Endothelial cell of umbilical vein (primary cell): ENCODE measurements around the gene MBOAT2. TPM values are rescaled to one million over a fixed set of nuclear protein-coding genes. Genes with fewer than 3 reads are reported as not detected.

Source experiments
- BruUV-seq: library from RNA; stranded (reverse); fragments of 400-500 nt; replicated peaks from 2 replicates; lab custom pipeline; 2021; lab: Mats Ljungman, UMichigan
- CTCF ChIA-PET: fragments of 300-600, 350-600 bp; sonication (Branson Sonifier 250); formaldehyde crosslinking; loops from one replicate; lab custom pipeline; 2021; ENCODE audit warnings: antibody characterized with exemption, inconsistent platforms; lab: Charles Lee
- POLR2A ChIA-PET: fragments of 300-600, 350-600 bp; sonication (Branson Sonifier 250); formaldehyde crosslinking; loops from one replicate; lab custom pipeline; 2021; ENCODE audit warnings: antibody characterized with exemption, inconsistent platforms; lab: Charles Lee
- DNase-seq: peaks from one replicate; pipeline ENCODE4 v3.0.0-alpha.2; 2011; ENCODE audit warnings: low read depth, low spot score
- FAIRE-seq: peaks from 2 replicates; lab custom pipeline; 2011; peaks lifted over from hg19 to GRCh38; lab: Jason Lieb, UNC
- H2AFZ ChIP-seq: 2 replicates; pipeline ENCODE4 v1.6.0; 2012; ENCODE audit warnings: low read depth, low read length, control low read depth, inconsistent platforms
- H3K27ac ChIP-seq: 2 replicates; pipeline ENCODE4 v1.5.1; 2011; ENCODE audit warnings: low read depth, mild to moderate bottlenecking, control low read depth, low read length, moderate library complexity; ENCODE audit not compliant: insufficient read depth
- H3K27me3 ChIP-seq, 2 experiments: 2 replicates each; pipeline versions ENCODE4 v1.6.0 to v1.6.1; 2011; ENCODE audit warnings: low read length in 2 of 2, mixed read lengths in 1 of 2; ENCODE audit not compliant: control insufficient read depth in 2 of 2, insufficient read depth in 2 of 2
- H3K36me3 ChIP-seq, 2 experiments: 2 replicates in 1 of 2; 3 replicates in 1 of 2; pipeline ENCODE4 v1.5.1; 2011; ENCODE audit warnings: low read length in 2 of 2, mild to moderate bottlenecking in 1 of 2, moderate library complexity in 1 of 2; ENCODE audit not compliant: control insufficient read depth in 2 of 2, insufficient read depth in 2 of 2; ENCODE audit errors: extremely low read depth in 1 of 2
- H3K4me1 ChIP-seq: 3 replicates; pipeline ENCODE4 v1.5.1; 2011; ENCODE audit warnings: mild to moderate bottlenecking, low read length; ENCODE audit not compliant: control insufficient read depth, insufficient read depth; ENCODE audit errors: extremely low read depth
- H3K4me2 ChIP-seq: 2 replicates; pipeline ENCODE4 v1.6.1; 2011; ENCODE audit warnings: low read length, control low read depth, mixed read lengths; ENCODE audit not compliant: insufficient read depth
- H3K4me3 ChIP-seq, 3 experiments: fragments of 200-600 bp in 1 of 3; sonication (generic), shearing (Covaris generic) in 1 of 3; replicated peaks in 1 of 3; 2 replicates each; pipeline ENCODE4 v1.5.1; 2011 to 2016; ENCODE audit warnings: control low read depth in 3 of 3, low read length in 3 of 3, mild to moderate bottlenecking in 2 of 3, inconsistent platforms in 1 of 3, low read depth in 1 of 3, moderate library complexity in 1 of 3; ENCODE audit not compliant: insufficient read depth in 1 of 3
- H3K79me2 ChIP-seq: 2 replicates; pipeline ENCODE4 v1.6.0; 2012; ENCODE audit warnings: low read length, inconsistent platforms; ENCODE audit not compliant: control insufficient read depth, insufficient read depth
- H3K9ac ChIP-seq: replicated peaks from 2 replicates; pipeline ENCODE3; 2011; ENCODE audit warnings: low read length, control low read depth; ENCODE audit not compliant: insufficient read depth; ENCODE audit errors: extremely low read depth
- H3K9me1 ChIP-seq: replicated peaks from 3 replicates; pipeline ENCODE4 v1.6.0; 2011; ENCODE audit warnings: mild to moderate bottlenecking, low read length; ENCODE audit not compliant: control insufficient read depth, insufficient read depth; ENCODE audit errors: extremely low read depth
- H3K9me3 ChIP-seq: replicated peaks from 2 replicates; pipeline ENCODE4 v1.5.1; 2012; ENCODE audit warnings: low read length, inconsistent platforms; ENCODE audit not compliant: control insufficient read depth, insufficient read depth
- H4K20me1 ChIP-seq: replicated peaks from 2 replicates; pipeline ENCODE3; 2011; ENCODE audit warnings: mild to moderate bottlenecking, low read length; ENCODE audit not compliant: control insufficient read depth, insufficient read depth; ENCODE audit errors: extremely low read depth
- EZH2 ChIP-seq: IDR thresholded peaks from 2 replicates; pipeline ENCODE4 v1.6.1; 2012; ENCODE audit warnings: borderline replicate concordance, low read depth, mild to moderate bottlenecking, moderate library complexity, low read length, inconsistent platforms; ENCODE audit not compliant: severe bottlenecking
- FOS ChIP-seq: IDR thresholded peaks from 2 replicates; pipeline ENCODE4 v1.6.1; 2011; ENCODE audit warnings: mild to moderate bottlenecking, low read length, moderate library complexity, borderline replicate concordance; ENCODE audit not compliant: insufficient read depth
- GATA2 ChIP-seq: IDR thresholded peaks from 2 replicates; pipeline ENCODE4 v1.7.0; 2011; ENCODE audit warnings: low read depth, mild to moderate bottlenecking, moderate library complexity, mixed read lengths, low read length; ENCODE audit not compliant: insufficient read length, insufficient read depth
- JUN ChIP-seq: IDR thresholded peaks from 2 replicates; pipeline ENCODE4 v1.6.1; 2011; ENCODE audit warnings: borderline replicate concordance, low read depth; ENCODE audit not compliant: insufficient read length, insufficient read depth
- MYC ChIP-seq: IDR thresholded peaks from one replicate; pipeline ENCODE4 v1.6.1; 2011; ENCODE audit warnings: mild to moderate bottlenecking, low read depth, low read length
- POLR2A ChIP-seq: IDR thresholded peaks from 2 replicates; pipeline ENCODE4 v1.6.1; 2012; ENCODE audit warnings: low read depth, mild to moderate bottlenecking, control low read depth, low read length
- POLR2AphosphoS5 ChIP-seq: IDR thresholded peaks from 2 replicates; pipeline ENCODE4 v1.6.1; 2012; ENCODE audit warnings: low read depth, mild to moderate bottlenecking, control low read depth, low read length, moderate library complexity; ENCODE audit not compliant: insufficient read depth
- dilution Hi-C: fragments of 300-500 bp; cut with MboI; formaldehyde crosslinking; loops from one replicate; pipeline ENCODE4 v1.15.0; 2019; ENCODE audit warnings: low sequenced_read_pairs; ENCODE audit not compliant: extremely low pct_ligation_motif_present
- intact Hi-C: fragments of 100-400 bp; cut with micrococcal nuclease; formaldehyde crosslinking; loops from one replicate; pipeline ENCODE4 v1.10.0; 2022
- polyA plus RNA-seq, 4 experiments: library from polyadenylated mRNA; depleted of rRNA in 3 of 4; stranded (reverse) in 3 of 4; unstranded in 1 of 4; fragments of >200 nt; gene quantifications; 2 replicates each; pipeline versions ENCODE4 v1.2.1 to v1.2.3, GENCODE V29; 2011 to 2012; ENCODE audit warnings: missing spikeins in 1 of 4
- total RNA-seq: library from RNA; stranded (reverse); gene quantifications from 2 replicates; pipeline ENCODE4 v1.2.3, GENCODE V29; 2021
- TF ChIP-seq, protein P1 (sequence below), 2 donors: IDR thresholded peaks; 1 replicate in 1 of 2; 2 replicates in 1 of 2; pipeline ENCODE4 v1.5.1; 2011; ENCODE audit warnings: low read length in 2 of 2, mild to moderate bottlenecking in 2 of 2, moderate library complexity in 2 of 2, control low read depth in 1 of 2, inconsistent platforms in 1 of 2, low read depth in 1 of 2; ENCODE audit not compliant: insufficient read depth in 1 of 2; ENCODE audit errors: extremely low read depth in 1 of 2
- TF ChIP-seq, protein P2 (sequence below): IDR thresholded peaks from 2 replicates; pipeline ENCODE4 v1.6.1; 2011; ENCODE audit not compliant: insufficient read depth, insufficient read length

MBOAT2 gene
- total and polyA plus RNA-seq, 2 donors (not counting 3 experiments of a cell fraction or from before 2014, with no cell fraction given): 10.9 to 22.1 TPM

DNA sequence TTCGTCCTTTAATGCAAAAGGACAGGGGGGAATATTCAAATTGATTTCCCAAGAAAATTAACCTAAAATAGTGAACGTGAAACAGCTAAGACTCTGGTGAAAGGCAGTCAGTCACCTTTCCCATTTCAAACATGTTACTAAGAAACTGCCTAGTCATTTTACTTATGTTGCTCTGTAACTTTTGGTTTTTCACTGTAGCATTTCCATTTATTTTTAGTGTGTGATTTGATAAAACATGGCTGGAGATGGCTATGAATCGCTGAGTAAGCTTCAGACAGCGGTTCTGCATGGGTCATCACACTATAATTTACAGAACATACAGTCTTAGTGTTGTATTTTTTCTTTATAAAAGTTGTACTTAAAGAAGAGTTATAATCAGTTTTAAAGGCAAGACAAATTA is 150.1 kb downstream of the MBOAT2 start:
- H3K4me2 ChIP-seq: no peak overlapping the region
- no peak overlapping the region for H3K27ac ChIP-seq
- no peak for TF ChIP-seq MYC
- no peak for TF ChIP-seq JUN
- no peak for TF ChIP-seq GATA2
- TF ChIP-seq POLR2AphosphoS5: no peak
- TF ChIP-seq, protein P1, sequence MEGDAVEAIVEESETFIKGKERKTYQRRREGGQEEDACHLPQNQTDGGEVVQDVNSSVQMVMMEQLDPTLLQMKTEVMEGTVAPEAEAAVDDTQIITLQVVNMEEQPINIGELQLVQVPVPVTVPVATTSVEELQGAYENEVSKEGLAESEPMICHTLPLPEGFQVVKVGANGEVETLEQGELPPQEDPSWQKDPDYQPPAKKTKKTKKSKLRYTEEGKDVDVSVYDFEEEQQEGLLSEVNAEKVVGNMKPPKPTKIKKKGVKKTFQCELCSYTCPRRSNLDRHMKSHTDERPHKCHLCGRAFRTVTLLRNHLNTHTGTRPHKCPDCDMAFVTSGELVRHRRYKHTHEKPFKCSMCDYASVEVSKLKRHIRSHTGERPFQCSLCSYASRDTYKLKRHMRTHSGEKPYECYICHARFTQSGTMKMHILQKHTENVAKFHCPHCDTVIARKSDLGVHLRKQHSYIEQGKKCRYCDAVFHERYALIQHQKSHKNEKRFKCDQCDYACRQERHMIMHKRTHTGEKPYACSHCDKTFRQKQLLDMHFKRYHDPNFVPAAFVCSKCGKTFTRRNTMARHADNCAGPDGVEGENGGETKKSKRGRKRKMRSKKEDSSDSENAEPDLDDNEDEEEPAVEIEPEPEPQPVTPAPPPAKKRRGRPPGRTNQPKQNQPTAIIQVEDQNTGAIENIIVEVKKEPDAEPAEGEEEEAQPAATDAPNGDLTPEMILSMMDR (IDR thresholded peaks at IDR 0.05; ENCODE audit: extremely low read depth in 1 of 2, insufficient read depth in 1 of 2, low read depth in 1 of 2, low read length in 2 of 2): no peak
- TF ChIP-seq, protein P2, sequence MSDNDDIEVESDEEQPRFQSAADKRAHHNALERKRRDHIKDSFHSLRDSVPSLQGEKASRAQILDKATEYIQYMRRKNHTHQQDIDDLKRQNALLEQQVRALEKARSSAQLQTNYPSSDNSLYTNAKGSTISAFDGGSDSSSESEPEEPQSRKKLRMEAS: no peak
- TF ChIP-seq POLR2A: no peak
- no peak for TF ChIP-seq FOS
- no peak for TF ChIP-seq EZH2
- no TSS peak for BruUV-seq
- no peaks in the 10 kb centered on the region for H3K27me3 ChIP-seq
- H3K9ac ChIP-seq: no peak overlapping the region
- FAIRE-seq: no peak
- no peaks in the 10 kb centered on the region for H3K9me3 ChIP-seq
- H3K36me3 ChIP-seq: no peaks in the 10 kb centered on the region
- DNase-seq: no peak
- intact Hi-C loops: no loop called here
- H3K4me1 ChIP-seq: no peaks in the 10 kb centered on the region
- H3K79me2 ChIP-seq: no peaks in the 10 kb centered on the region
- H3K4me3 ChIP-seq: no peak overlapping the region
- dilution Hi-C loops: no loop called here
- H4K20me1 ChIP-seq: no peaks in the 10 kb centered on the region
- CTCF ChIA-PET: interaction anchor here (1.4 kb wide), 1 partner anchor 11 kb away, joined by 3 read pairs; no protein-coding TSS in a partner anchor
- no peaks in the 10 kb centered on the region for H3K9me1 ChIP-seq
- H2AFZ ChIP-seq: no peak overlapping the region
- POLR2A ChIA-PET: no interaction called here
